ENCODE measurements around the gene IGFBP3.

GRCh38 chr7:45940939-45941338 is 19.9 kb upstream of the IGFBP3 start:
- TF ChIP-seq, protein P1, sequence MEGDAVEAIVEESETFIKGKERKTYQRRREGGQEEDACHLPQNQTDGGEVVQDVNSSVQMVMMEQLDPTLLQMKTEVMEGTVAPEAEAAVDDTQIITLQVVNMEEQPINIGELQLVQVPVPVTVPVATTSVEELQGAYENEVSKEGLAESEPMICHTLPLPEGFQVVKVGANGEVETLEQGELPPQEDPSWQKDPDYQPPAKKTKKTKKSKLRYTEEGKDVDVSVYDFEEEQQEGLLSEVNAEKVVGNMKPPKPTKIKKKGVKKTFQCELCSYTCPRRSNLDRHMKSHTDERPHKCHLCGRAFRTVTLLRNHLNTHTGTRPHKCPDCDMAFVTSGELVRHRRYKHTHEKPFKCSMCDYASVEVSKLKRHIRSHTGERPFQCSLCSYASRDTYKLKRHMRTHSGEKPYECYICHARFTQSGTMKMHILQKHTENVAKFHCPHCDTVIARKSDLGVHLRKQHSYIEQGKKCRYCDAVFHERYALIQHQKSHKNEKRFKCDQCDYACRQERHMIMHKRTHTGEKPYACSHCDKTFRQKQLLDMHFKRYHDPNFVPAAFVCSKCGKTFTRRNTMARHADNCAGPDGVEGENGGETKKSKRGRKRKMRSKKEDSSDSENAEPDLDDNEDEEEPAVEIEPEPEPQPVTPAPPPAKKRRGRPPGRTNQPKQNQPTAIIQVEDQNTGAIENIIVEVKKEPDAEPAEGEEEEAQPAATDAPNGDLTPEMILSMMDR (IDR thresholded peaks at IDR 0.05 in 2 of 3, conservative IDR thresholded peaks at IDR 0.05 in 1 of 3; ENCODE audit: insufficient read depth in 2 of 3, low read depth in 1 of 3, low read length in 3 of 3) = no peak
- TF ChIP-seq DPF2 (IDR thresholded peaks at IDR 0.05) = no peak
- TF ChIP-seq RAD21 (CRISPR knock-in tag; conservative IDR thresholded peaks at IDR 0.05 in 1 of 2, IDR thresholded peaks at IDR 0.05 in 1 of 2) = no peak
- TF ChIP-seq ZNF253 (CRISPR knock-in tag; conservative IDR thresholded peaks at IDR 0.05) = no peak
- TF ChIP-seq RCOR1 (IDR thresholded peaks at IDR 0.05; ENCODE audit: borderline replicate concordance in 1 of 2, low read depth in 2 of 2, low read length in 2 of 2) = no peak
- TF ChIP-seq RBM39 (optimal IDR thresholded peaks at IDR 0.05; ENCODE audit: low read depth, low read length) = no peak
- TF ChIP-seq KLF6 (CRISPR knock-in tag; IDR thresholded peaks at IDR 0.05; ENCODE audit: borderline replicate concordance) = no peak
- TF ChIP-seq, protein P2, sequence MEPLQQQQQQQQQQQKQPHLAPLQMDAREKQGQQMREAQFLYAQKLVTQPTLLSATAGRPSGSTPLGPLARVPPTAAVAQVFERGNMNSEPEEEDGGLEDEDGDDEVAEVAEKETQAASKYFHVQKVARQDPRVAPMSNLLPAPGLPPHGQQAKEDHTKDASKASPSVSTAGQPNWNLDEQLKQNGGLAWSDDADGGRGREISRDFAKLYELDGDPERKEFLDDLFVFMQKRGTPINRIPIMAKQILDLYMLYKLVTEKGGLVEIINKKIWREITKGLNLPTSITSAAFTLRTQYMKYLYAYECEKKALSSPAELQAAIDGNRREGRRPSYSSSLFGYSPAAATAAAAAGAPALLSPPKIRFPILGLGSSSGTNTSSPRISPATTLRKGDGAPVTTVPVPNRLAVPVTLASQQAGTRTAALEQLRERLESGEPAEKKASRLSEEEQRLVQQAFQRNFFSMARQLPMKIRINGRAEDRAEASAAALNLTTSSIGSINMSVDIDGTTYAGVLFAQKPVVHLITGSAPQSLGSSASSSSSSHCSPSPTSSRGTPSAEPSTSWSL (CRISPR knock-in tag; IDR thresholded peaks at IDR 0.05; ENCODE audit: borderline replicate concordance) = no peak
- no peak for TF ChIP-seq KDM1A (IDR thresholded peaks at IDR 0.05)
- no peak for TF ChIP-seq TAF7 (tag; IDR thresholded peaks at IDR 0.05)
- no peak for TF ChIP-seq POLR2AphosphoS5 (IDR thresholded peaks at IDR 0.05; ENCODE audit: control insufficient read depth, insufficient read depth, low read depth, low read length)
- TF ChIP-seq, protein P3, sequence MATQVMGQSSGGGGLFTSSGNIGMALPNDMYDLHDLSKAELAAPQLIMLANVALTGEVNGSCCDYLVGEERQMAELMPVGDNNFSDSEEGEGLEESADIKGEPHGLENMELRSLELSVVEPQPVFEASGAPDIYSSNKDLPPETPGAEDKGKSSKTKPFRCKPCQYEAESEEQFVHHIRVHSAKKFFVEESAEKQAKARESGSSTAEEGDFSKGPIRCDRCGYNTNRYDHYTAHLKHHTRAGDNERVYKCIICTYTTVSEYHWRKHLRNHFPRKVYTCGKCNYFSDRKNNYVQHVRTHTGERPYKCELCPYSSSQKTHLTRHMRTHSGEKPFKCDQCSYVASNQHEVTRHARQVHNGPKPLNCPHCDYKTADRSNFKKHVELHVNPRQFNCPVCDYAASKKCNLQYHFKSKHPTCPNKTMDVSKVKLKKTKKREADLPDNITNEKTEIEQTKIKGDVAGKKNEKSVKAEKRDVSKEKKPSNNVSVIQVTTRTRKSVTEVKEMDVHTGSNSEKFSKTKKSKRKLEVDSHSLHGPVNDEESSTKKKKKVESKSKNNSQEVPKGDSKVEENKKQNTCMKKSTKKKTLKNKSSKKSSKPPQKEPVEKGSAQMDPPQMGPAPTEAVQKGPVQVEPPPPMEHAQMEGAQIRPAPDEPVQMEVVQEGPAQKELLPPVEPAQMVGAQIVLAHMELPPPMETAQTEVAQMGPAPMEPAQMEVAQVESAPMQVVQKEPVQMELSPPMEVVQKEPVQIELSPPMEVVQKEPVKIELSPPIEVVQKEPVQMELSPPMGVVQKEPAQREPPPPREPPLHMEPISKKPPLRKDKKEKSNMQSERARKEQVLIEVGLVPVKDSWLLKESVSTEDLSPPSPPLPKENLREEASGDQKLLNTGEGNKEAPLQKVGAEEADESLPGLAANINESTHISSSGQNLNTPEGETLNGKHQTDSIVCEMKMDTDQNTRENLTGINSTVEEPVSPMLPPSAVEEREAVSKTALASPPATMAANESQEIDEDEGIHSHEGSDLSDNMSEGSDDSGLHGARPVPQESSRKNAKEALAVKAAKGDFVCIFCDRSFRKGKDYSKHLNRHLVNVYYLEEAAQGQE (IDR thresholded peaks at IDR 0.05; ENCODE audit: borderline replicate concordance) = no peak
- TF ChIP-seq, protein P3 (CRISPR knock-in tag; IDR thresholded peaks at IDR 0.05; ENCODE audit: low read depth) = no peak
- TF ChIP-seq TEAD1 (CRISPR knock-in tag; IDR thresholded peaks at IDR 0.05) = no peak
- TF ChIP-seq GTF2E2 (tag; IDR thresholded peaks at IDR 0.05) = no peak
